SU-DHL-6 (cell line): ENCODE results near the gene SLC36A1.

Source experiments
- EZH2phosphoT487 ChIP-seq: fragments of 200-600 bp; sonication (generic), shearing (Covaris generic); conservative IDR thresholded peaks from 2 replicates; pipeline ENCODE4 v1.6.1; 2018; ENCODE audit warnings: mild to moderate bottlenecking, antibody characterized with exemption, low read length, moderate library complexity, mixed read lengths
- TF ChIP-seq, protein P1 (sequence below): fragments of 200-600 bp; sonication (generic); IDR thresholded peaks from one replicate; pipeline ENCODE4 v1.5.1; 2017; ENCODE audit warnings: antibody characterized with exemption, mild to moderate bottlenecking, low read length, moderate library complexity; ENCODE audit not compliant: insufficient read depth, poor library complexity, severe bottlenecking

DNA sequence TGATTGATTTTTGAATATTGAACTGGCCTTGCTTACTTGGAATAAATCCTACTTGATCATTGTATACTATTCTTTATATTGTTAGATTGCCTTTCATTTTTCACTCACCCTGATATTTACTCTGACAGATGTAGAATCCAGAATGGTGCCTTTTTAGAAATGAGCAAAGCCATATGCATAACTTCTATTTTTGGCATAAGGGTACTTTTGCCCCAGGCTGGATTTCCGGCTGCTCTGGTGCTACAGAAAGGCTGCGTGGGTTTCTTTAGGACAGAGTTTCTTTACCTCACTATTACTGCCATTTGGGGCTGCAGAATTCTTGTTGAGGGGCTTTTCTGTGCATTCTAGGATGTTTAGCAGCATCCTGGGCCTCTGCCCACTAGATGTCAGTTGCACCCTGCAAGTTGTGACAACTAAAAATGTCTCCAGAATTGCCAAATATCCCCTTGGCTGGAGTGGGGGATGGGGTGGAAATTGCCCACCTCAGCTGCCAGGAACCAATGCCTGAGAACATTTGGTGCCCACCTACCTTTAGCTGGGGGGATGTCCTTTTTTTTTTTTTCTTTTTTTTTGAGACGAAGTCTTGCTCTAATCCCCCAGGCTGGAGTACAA lies 50.1 kb downstream of the SLC36A1 start:
- TF ChIP-seq, protein P1, sequence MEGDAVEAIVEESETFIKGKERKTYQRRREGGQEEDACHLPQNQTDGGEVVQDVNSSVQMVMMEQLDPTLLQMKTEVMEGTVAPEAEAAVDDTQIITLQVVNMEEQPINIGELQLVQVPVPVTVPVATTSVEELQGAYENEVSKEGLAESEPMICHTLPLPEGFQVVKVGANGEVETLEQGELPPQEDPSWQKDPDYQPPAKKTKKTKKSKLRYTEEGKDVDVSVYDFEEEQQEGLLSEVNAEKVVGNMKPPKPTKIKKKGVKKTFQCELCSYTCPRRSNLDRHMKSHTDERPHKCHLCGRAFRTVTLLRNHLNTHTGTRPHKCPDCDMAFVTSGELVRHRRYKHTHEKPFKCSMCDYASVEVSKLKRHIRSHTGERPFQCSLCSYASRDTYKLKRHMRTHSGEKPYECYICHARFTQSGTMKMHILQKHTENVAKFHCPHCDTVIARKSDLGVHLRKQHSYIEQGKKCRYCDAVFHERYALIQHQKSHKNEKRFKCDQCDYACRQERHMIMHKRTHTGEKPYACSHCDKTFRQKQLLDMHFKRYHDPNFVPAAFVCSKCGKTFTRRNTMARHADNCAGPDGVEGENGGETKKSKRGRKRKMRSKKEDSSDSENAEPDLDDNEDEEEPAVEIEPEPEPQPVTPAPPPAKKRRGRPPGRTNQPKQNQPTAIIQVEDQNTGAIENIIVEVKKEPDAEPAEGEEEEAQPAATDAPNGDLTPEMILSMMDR: no peak
- TF ChIP-seq EZH2phosphoT487: no peak
